K562 (cell line): Measurements from ENCODE around the gene ALG6. TPM values are rescaled to one million over a fixed set of nuclear protein-coding genes. Genes with fewer than 3 reads are reported as not detected.

Source experiments
- ATAC-seq: fragments of 200-7000 bp; cut with Tn5 transposase; 3 replicates; pipeline ENCODE4 v1.9.1; 2020; ENCODE audit warnings: moderate library complexity
- BruUV-seq: library from RNA; stranded (reverse); fragments of 400-500 nt; replicated peaks from 2 replicates; lab custom pipeline; 2021; lab: Mats Ljungman, UMichigan
- CTCF ChIA-PET: fragments of 300-600 bp; formaldehyde crosslinking; extraction: SDS; loops from one replicate; lab custom pipeline; 2021; ENCODE audit warnings: low intra/inter-chr PET ratio; lab: Yijun Ruan, JAX
- POLR2A ChIA-PET: fragments of 300-600, 350-650 bp; sonication (Branson Sonifier 250); formaldehyde crosslinking; extraction: SDS; loops from one replicate; lab custom pipeline; 2021; ENCODE audit warnings: antibody characterized with exemption, inconsistent platforms; lab: Yijun Ruan, JAX
- DNase-seq, 4 experiments: peaks; one replicate each; pipeline versions ENCODE4 v3.0.0 to v3.0.0-alpha.2; 2011 to 2018; ENCODE audit warnings: low spot score in 3 of 4, mixed read lengths in 3 of 4; ENCODE audit errors: extremely low read depth in 1 of 4
- FAIRE-seq: peaks from 2 replicates; lab custom pipeline; 2011; peaks lifted over from hg19 to GRCh38; lab: Jason Lieb, UNC
- H2AFZ ChIP-seq: 2 replicates; pipeline ENCODE4 v1.6.0; 2011; ENCODE audit warnings: low read depth, low read length, control low read depth, inconsistent platforms
- H3K27ac ChIP-seq: fragments of 200-600 bp; 3 replicates; pipeline ENCODE4 v1.8.0; 2011; ENCODE audit warnings: low read depth, mild to moderate bottlenecking, control low read depth, inconsistent platforms, low read length, moderate library complexity, mixed read lengths; ENCODE audit errors: extremely low read depth
- H3K27me3 ChIP-seq, 2 experiments: fragments of 300-600 bp in 1 of 2; 2 replicates in 1 of 2; 3 replicates in 1 of 2; pipeline versions ENCODE4 v1.6.0 to v1.8.0; 2011; ENCODE audit warnings: inconsistent platforms in 2 of 2, low read length in 2 of 2, mild to moderate bottlenecking in 1 of 2, mixed read lengths in 1 of 2, moderate library complexity in 1 of 2; ENCODE audit not compliant: control insufficient read depth in 2 of 2, insufficient read depth in 2 of 2
- H3K36me3 ChIP-seq: fragments of 300-600 bp; 3 replicates; pipeline ENCODE4 v1.8.0; 2011; ENCODE audit warnings: mild to moderate bottlenecking, low read length, inconsistent platforms; ENCODE audit not compliant: control insufficient read depth, insufficient read depth
- H3K4me1 ChIP-seq, 2 experiments: fragments of 200-600 bp in 1 of 2; replicated peaks in 1 of 2; 2 replicates in 1 of 2; 3 replicates in 1 of 2; pipeline versions ENCODE4 v1.5.1 to v1.8.0; 2011; ENCODE audit warnings: inconsistent platforms in 2 of 2, low read length in 2 of 2, mild to moderate bottlenecking in 1 of 2, mixed read lengths in 1 of 2, moderate library complexity in 1 of 2; ENCODE audit not compliant: control insufficient read depth in 2 of 2, insufficient read depth in 2 of 2
- H3K4me2 ChIP-seq: 2 replicates; pipeline ENCODE4 v1.6.1; 2011; ENCODE audit warnings: low read length, control low read depth, inconsistent platforms, mixed read lengths; ENCODE audit not compliant: insufficient read depth
- H3K4me3 ChIP-seq: fragments of 200-600 bp; sonication (generic), shearing (Covaris generic); 2 replicates; pipeline ENCODE4 v1.5.1; 2016; ENCODE audit warnings: control low read depth, inconsistent platforms
- H3K79me2 ChIP-seq: fragments of 200-600 bp; 3 replicates; pipeline ENCODE4 v1.8.0; 2011; ENCODE audit warnings: low read length, inconsistent platforms; ENCODE audit not compliant: control insufficient read depth, insufficient read depth
- H3K9ac ChIP-seq, 2 experiments: 2 replicates each; pipeline versions ENCODE4 v1.6.0 to v1.6.1; 2011; ENCODE audit warnings: low read depth in 2 of 2, low read length in 2 of 2, control low read depth in 1 of 2, inconsistent platforms in 1 of 2, mild to moderate bottlenecking in 1 of 2, mixed read lengths in 1 of 2; ENCODE audit not compliant: insufficient read depth in 1 of 2
- H3K9me1 ChIP-seq: one replicate; pipeline ENCODE4 v1.6.0; 2011; ENCODE audit warnings: inconsistent platforms, mild to moderate bottlenecking, low read length, moderate library complexity; ENCODE audit not compliant: control insufficient read depth, insufficient read depth
- H3K9me3 ChIP-seq: replicated peaks from 2 replicates; pipeline ENCODE4 v1.5.1; 2011; ENCODE audit warnings: low read depth, low read length, inconsistent platforms; ENCODE audit not compliant: control insufficient read depth, insufficient read depth
- H4K20me1 ChIP-seq: replicated peaks from 2 replicates; pipeline ENCODE4 v1.6.1; 2011; ENCODE audit warnings: low read length, inconsistent platforms, mixed read lengths; ENCODE audit not compliant: control insufficient read depth, insufficient read depth
- CHD1 ChIP-seq: fragments of 200-600 bp; sonication (generic); IDR thresholded peaks from one replicate; pipeline ENCODE4 v1.6.1; 2012; ENCODE audit warnings: mild to moderate bottlenecking, moderate library complexity, low read length, inconsistent platforms
- CHD7 ChIP-seq: fragments of 200-600 bp; sonication (generic); IDR thresholded peaks from one replicate; pipeline ENCODE4 v1.6.1; 2012; ENCODE audit warnings: mild to moderate bottlenecking, low read depth, low read length, inconsistent platforms
- DNMT1 ChIP-seq: fragments of 450-650 bp; IDR thresholded peaks from 2 replicates; pipeline ENCODE4 v1.6.1; 2016; ENCODE audit warnings: antibody characterized with exemption, mild to moderate bottlenecking
- GABPB2 ChIP-seq: fragments of 250-450 bp; sonication (Bioruptor Pico); conservative IDR thresholded peaks from 2 replicates; pipeline ENCODE4 v1.5.1; 2021; ENCODE audit warnings: mild to moderate bottlenecking
- HMG20A ChIP-seq: fragments of 450-650 bp; formaldehyde crosslinking; conservative IDR thresholded peaks from 2 replicates; pipeline ENCODE4 v1.4.0; 2020; ENCODE audit warnings: mild to moderate bottlenecking, mixed read lengths
- NR3C1 ChIP-seq: sonication (generic); formaldehyde crosslinking; IDR thresholded peaks from 2 replicates; pipeline ENCODE4 v1.8.1; 2022; ENCODE audit warnings: missing genetic modification reagents
- PATZ1 ChIP-seq: fragments of 250-450 bp; sonication (Bioruptor Pico); IDR thresholded peaks from 2 replicates; pipeline ENCODE4 v1.5.0; 2020; ENCODE audit warnings: mild to moderate bottlenecking, borderline replicate concordance
- PHF21A ChIP-seq: fragments of 450-650 bp; IDR thresholded peaks from 2 replicates; pipeline ENCODE4 v1.6.1; 2017; ENCODE audit warnings: low read depth, borderline replicate concordance
- TARDBP ChIP-seq: fragments of 450-650 bp; IDR thresholded peaks from 2 replicates; pipeline ENCODE4 v1.6.1; 2016
- TCF7L2 ChIP-seq: fragments of 150-350 bp; IDR thresholded peaks from 2 replicates; pipeline ENCODE4 v1.6.1; 2016; ENCODE audit warnings: low read depth, mild to moderate bottlenecking, low read length, moderate library complexity
- ZNF445 ChIP-seq: fragments of 250-450 bp; sonication (Bioruptor Pico); IDR thresholded peaks from 2 replicates; pipeline ENCODE4 v1.4.0; 2020; ENCODE audit warnings: low read depth, mild to moderate bottlenecking, moderate library complexity
- WGBS: fragments of 100-300 bp; shearing (Covaris generic); methylation state at CpG from one replicate; pipeline ENCODE4 v1.1.6; 2016; ENCODE audit warnings: low coverage, mixed read lengths; ENCODE audit not compliant: insufficient coverage; ENCODE audit errors: missing lambda C conversion rate; 5-methylcytosine and 5-hydroxymethylcytosine counted together
- in situ Hi-C: fragments of 300-500 bp; cut with MboI; formaldehyde crosslinking; loops from 4 replicates; pipeline ENCODE4 v1.15.0; 2018; ENCODE audit warnings: inconsistent platforms, mixed read lengths
- intact Hi-C: fragments of 100-400 bp; cut with micrococcal nuclease; formaldehyde crosslinking; loops from 2 replicates; pipeline ENCODE4 v1.14.2; 2022
- polyA plus RNA-seq, 8 experiments: library from polyadenylated mRNA; depleted of rRNA in 4 of 8; stranded (reverse) in 5 of 8; unstranded in 3 of 8; fragments of >200 nt; fragmentation: Nextera tagmentation in 2 of 8; fragmentation: Illumina TruSeq in 1 of 8; extraction: Ambion mirVana in 2 of 8; extraction: Trizol in 1 of 8; gene quantifications; 2 replicates each; pipeline versions ENCODE4 v1.2.1 to v1.2.3, GENCODE V29; 2011 to 2014; ENCODE audit warnings: inconsistent platforms in 1 of 8, missing spikeins in 1 of 8
- total RNA-seq, 7 experiments: library from RNA; depleted of rRNA in 6 of 7; stranded (reverse); fragments of >200 nt in 6 of 7; fragmentation: Illumina TruSeq in 2 of 7; extraction: Trizol in 2 of 7; gene quantifications; 2 replicates each; pipeline versions ENCODE4 v1.2.1 to v1.2.3, GENCODE V29; 2011 to 2021; ENCODE audit warnings: low replicate concordance in 1 of 7

Gene ALG6
- total and polyA plus RNA-seq, 9 of the 15 experiments (the other 6 are each of a cell fraction or from before 2014, with no cell fraction given) = 14.6 to 35.7 (median 23.3) TPM

GRCh38 chr1:63343922-63344321, 23.5 kb upstream of the ALG6 start:
- FAIRE-seq = no peak
- no peak for TF ChIP-seq ZNF445
- TF ChIP-seq CHD1 = no peak
- no peak for TF ChIP-seq NR3C1 (CRISPR knock-in tag)
- no peak for TF ChIP-seq DNMT1
- TF ChIP-seq TARDBP = no peak
- TF ChIP-seq TCF7L2 = no peak
- TF ChIP-seq GABPB2 (CRISPR knock-in tag) = no peak
- TF ChIP-seq CHD7 = no peak
- TF ChIP-seq HMG20A (CRISPR knock-in tag) = no peak
- TF ChIP-seq PATZ1 = no peak
- TF ChIP-seq PHF21A = no peak

More at GRCh38 chr1:63343922-63344321, 23.5 kb upstream of the ALG6 start:
- no peaks in the 10 kb centered on the region for H3K4me1 ChIP-seq
- no peaks in the 10 kb centered on the region for H3K9me1 ChIP-seq
- H3K79me2 ChIP-seq = no peaks in the 10 kb centered on the region
- POLR2A ChIA-PET = no interaction called here
- peaks cover 12 to 18% of the 10 kb centered on the region in 2 experiments for H3K27me3 ChIP-seq
- BruUV-seq = no TSS peak
- in situ Hi-C loops (no loop called here), intact Hi-C loops (no loop called here)
- DNase-seq (no peak), ATAC-seq (no peak)
- no peak overlapping the region for H3K4me3 ChIP-seq
- no peaks in the 10 kb centered on the region for H4K20me1 ChIP-seq
- no peak overlapping the region for H3K9ac ChIP-seq
- CTCF ChIA-PET = no interaction called here
- H3K9me3 ChIP-seq = no peaks in the 10 kb centered on the region
- no peak overlapping the region for H3K4me2 ChIP-seq
- no peak overlapping the region for H2AFZ ChIP-seq
- no peaks in the 10 kb centered on the region for H3K36me3 ChIP-seq
- no CpG with 5 or more reads among the region's 1 CpG for WGBS
- H3K27ac ChIP-seq = no peak overlapping the region
